IMR-90 (cell line): ENCODE data around the gene HDAC7. TPM values are rescaled to one million over a fixed set of nuclear protein-coding genes. Genes with fewer than 3 reads are reported as not detected.

Source experiments
- ATAC-seq: fragments of 200-7000 bp; cut with Tn5 transposase; 2 replicates; pipeline ENCODE4 v1.9.1; 2020; ENCODE audit warnings: low read depth, mild to moderate bottlenecking, moderate library complexity
- BruUV-seq: library from RNA; stranded (reverse); fragments of 400-500 nt; replicated peaks from 2 replicates; lab custom pipeline; 2021; lab: Mats Ljungman, UMichigan
- CTCF ChIA-PET: fragments of 300-600 bp; formaldehyde crosslinking; extraction: SDS; loops from one replicate; lab custom pipeline; 2021; ENCODE audit warnings: antibody characterized with exemption; lab: Yijun Ruan, JAX
- POLR2A ChIA-PET: fragments of 300-600 bp; sonication (Branson Sonifier 250); formaldehyde crosslinking; loops from one replicate; lab custom pipeline; 2022; ENCODE audit warnings: antibody characterized with exemption; ENCODE audit not compliant: unreplicated experiment; lab: Charles Lee
- DNase-seq: peaks from one replicate; pipeline ENCODE4 v3.0.0; 2013
- H2AFZ ChIP-seq: replicated peaks from 2 replicates; pipeline ENCODE3; 2013; ENCODE audit warnings: low read length, mild to moderate bottlenecking; ENCODE audit not compliant: poor library complexity
- H2AK5ac ChIP-seq: 2 replicates; pipeline ENCODE4 v1.6.1; 2013; ENCODE audit warnings: low read depth, low read length, inconsistent platforms
- H2AK9ac ChIP-seq: replicated peaks from 2 replicates; pipeline ENCODE3; 2013; ENCODE audit warnings: mild to moderate bottlenecking, low read depth, low read length, moderate library complexity; ENCODE audit not compliant: poor library complexity
- H2BK120ac ChIP-seq: 2 replicates; pipeline ENCODE4 v1.6.1; 2013; ENCODE audit warnings: low read depth, low read length, inconsistent platforms
- H2BK15ac ChIP-seq: 3 replicates; pipeline ENCODE4 v1.6.1; 2013; ENCODE audit warnings: low read depth, low read length, inconsistent platforms
- H2BK20ac ChIP-seq: 2 replicates; pipeline ENCODE4 v1.6.1; 2013; ENCODE audit warnings: low read depth, mild to moderate bottlenecking, inconsistent platforms, low read length, moderate library complexity
- H2BK5ac ChIP-seq: 2 replicates; pipeline ENCODE4 v1.6.1; 2013; ENCODE audit warnings: mild to moderate bottlenecking, low read depth, low read length, inconsistent platforms; ENCODE audit not compliant: poor library complexity, severe bottlenecking
- H3K14ac ChIP-seq: replicated peaks from 2 replicates; pipeline ENCODE4 v1.6.1; 2013; ENCODE audit warnings: low read depth, low read length, inconsistent platforms
- H3K18ac ChIP-seq: 2 replicates; pipeline ENCODE4 v1.6.1; 2013; ENCODE audit warnings: low read depth, low read length, control low read depth
- H3K23ac ChIP-seq: 2 replicates; pipeline ENCODE4 v1.6.1; 2013; ENCODE audit warnings: low read depth, low read length, inconsistent platforms
- H3K27ac ChIP-seq: 2 replicates; pipeline ENCODE4 v1.5.1; 2013; ENCODE audit warnings: mild to moderate bottlenecking, control low read depth, low read length; ENCODE audit not compliant: insufficient read depth
- H3K27me3 ChIP-seq: 2 replicates; pipeline ENCODE4 v1.6.1; 2013; ENCODE audit warnings: low read length; ENCODE audit not compliant: control insufficient read depth, insufficient read depth
- H3K36me3 ChIP-seq: 2 replicates; pipeline ENCODE4 v1.6.1; 2013; ENCODE audit warnings: low read length, mixed read lengths; ENCODE audit not compliant: control insufficient read depth, insufficient read depth
- H3K4ac ChIP-seq: 2 replicates; pipeline ENCODE4 v1.6.1; 2013; ENCODE audit warnings: low read depth, low read length, inconsistent platforms
- H3K4me1 ChIP-seq: 2 replicates; pipeline ENCODE4 v1.6.1; 2013; ENCODE audit warnings: low read length, mixed read lengths; ENCODE audit not compliant: control insufficient read depth, insufficient read depth
- H3K4me2 ChIP-seq: 2 replicates; pipeline ENCODE4 v1.6.1; 2013; ENCODE audit warnings: low read depth, mild to moderate bottlenecking, control low read depth, low read length, moderate library complexity
- H3K4me3 ChIP-seq: 2 replicates; pipeline ENCODE4 v1.5.1; 2013; ENCODE audit warnings: low read depth, mild to moderate bottlenecking, control low read depth, low read length, moderate library complexity; ENCODE audit not compliant: insufficient read depth
- H3K56ac ChIP-seq: 2 replicates; pipeline ENCODE4 v1.6.1; 2013; ENCODE audit warnings: low read length, inconsistent platforms; ENCODE audit not compliant: insufficient read depth; ENCODE audit errors: extremely low read depth
- H3K79me1 ChIP-seq, 2 experiments: 2 replicates each; pipeline ENCODE4 v1.6.1; 2013; ENCODE audit warnings: low read length in 2 of 2, inconsistent platforms in 1 of 2, low read depth in 1 of 2
- H3K9ac ChIP-seq: 2 replicates; pipeline ENCODE4 v1.6.1; 2013; ENCODE audit warnings: low read depth, low read length, control low read depth
- H3K9me1 ChIP-seq: 2 replicates; pipeline ENCODE4 v1.6.1; 2013; ENCODE audit warnings: low read length, inconsistent platforms; ENCODE audit not compliant: insufficient read depth
- H3K9me3 ChIP-seq: 2 replicates; pipeline ENCODE4 v1.6.1; 2013; ENCODE audit warnings: low read length; ENCODE audit not compliant: control insufficient read depth, insufficient read depth
- H4K20me1 ChIP-seq: 2 replicates; pipeline ENCODE4 v1.6.1; 2013; ENCODE audit warnings: low read length, inconsistent platforms; ENCODE audit not compliant: insufficient read depth
- H4K5ac ChIP-seq: 2 replicates; pipeline ENCODE4 v1.6.1; 2013; ENCODE audit warnings: mild to moderate bottlenecking, low read depth, low read length, control low read depth
- H4K8ac ChIP-seq, 2 experiments: 2 replicates each; pipeline ENCODE4 v1.6.1; 2013; ENCODE audit warnings: low read depth in 2 of 2, low read length in 2 of 2, control low read depth in 1 of 2, inconsistent platforms in 1 of 2
- H4K91ac ChIP-seq: 2 replicates; pipeline ENCODE4 v1.6.1; 2013; ENCODE audit warnings: low read depth, low read length, inconsistent platforms; ENCODE audit not compliant: insufficient read depth
- FOS ChIP-seq: fragments of 150-350 bp; IDR thresholded peaks from 2 replicates; pipeline ENCODE4 v1.6.1; 2016; ENCODE audit warnings: low read depth, low read length
- MAZ ChIP-seq: IDR thresholded peaks from 2 replicates; pipeline ENCODE4 v1.6.1; 2012; ENCODE audit warnings: low read depth, mild to moderate bottlenecking, low read length, improper control_type of control experiment, moderate library complexity, borderline replicate concordance
- NFE2L2 ChIP-seq: fragments of 150-350 bp; IDR thresholded peaks from 2 replicates; pipeline ENCODE4 v1.6.1; 2016; ENCODE audit warnings: low read depth, mild to moderate bottlenecking, low read length
- POLR2A ChIP-seq: IDR thresholded peaks from 2 replicates; pipeline ENCODE4 v1.6.1; 2012; ENCODE audit warnings: mild to moderate bottlenecking, low read depth, low read length
- WGBS, 2 experiments: methylation state at CpG; one replicate each; pipeline versions ENCODE4 v1.1.5 to v1.1.7; 2013; ENCODE audit warnings: missing lambda C conversion rate in 2 of 2; ENCODE audit not compliant: insufficient read length in 1 of 2; ENCODE audit errors: extremely low coverage in 2 of 2; 5-methylcytosine and 5-hydroxymethylcytosine counted together
- dilution Hi-C: fragments of 300-500 bp; cut with HindIII; formaldehyde crosslinking; loops from one replicate; pipeline ENCODE4 v1.14.3; 2018; ENCODE audit warnings: low sequenced_read_pairs; ENCODE audit not compliant: unreplicated experiment
- in situ Hi-C: fragments of 300-500 bp; cut with MboI; formaldehyde crosslinking; loops from 3 replicates; pipeline ENCODE4 v1.14.3; 2019; ENCODE audit warnings: low sequenced_read_pairs, inconsistent platforms, mixed read lengths
- intact Hi-C: fragments of 100-400 bp; cut with micrococcal nuclease; formaldehyde crosslinking; loops from 2 replicates; pipeline ENCODE4 v1.10.0; 2022
- polyA plus RNA-seq, 3 experiments: library from polyadenylated mRNA; depleted of rRNA; stranded (reverse); fragments of >200 nt; gene quantifications; 2 replicates each; pipeline ENCODE4 v1.2.3, GENCODE V29; 2012; ENCODE audit warnings: low replicate concordance in 1 of 3
- total RNA-seq: library from RNA; depleted of rRNA; stranded (reverse); fragments of >200 nt; gene quantifications from 2 replicates; pipeline ENCODE4 v1.2.3, GENCODE V29; 2012
- TF ChIP-seq, protein P1 (sequence below): conservative IDR thresholded peaks from 2 replicates; pipeline ENCODE4 v1.5.1; 2012; ENCODE audit warnings: mild to moderate bottlenecking, low read depth, low read length, improper control_type of control experiment

The HDAC7 gene
- total and polyA plus RNA-seq, 2 of the 4 experiments (the other 2 are of a cell fraction) = 10.4 to 64.7 TPM

DNA sequence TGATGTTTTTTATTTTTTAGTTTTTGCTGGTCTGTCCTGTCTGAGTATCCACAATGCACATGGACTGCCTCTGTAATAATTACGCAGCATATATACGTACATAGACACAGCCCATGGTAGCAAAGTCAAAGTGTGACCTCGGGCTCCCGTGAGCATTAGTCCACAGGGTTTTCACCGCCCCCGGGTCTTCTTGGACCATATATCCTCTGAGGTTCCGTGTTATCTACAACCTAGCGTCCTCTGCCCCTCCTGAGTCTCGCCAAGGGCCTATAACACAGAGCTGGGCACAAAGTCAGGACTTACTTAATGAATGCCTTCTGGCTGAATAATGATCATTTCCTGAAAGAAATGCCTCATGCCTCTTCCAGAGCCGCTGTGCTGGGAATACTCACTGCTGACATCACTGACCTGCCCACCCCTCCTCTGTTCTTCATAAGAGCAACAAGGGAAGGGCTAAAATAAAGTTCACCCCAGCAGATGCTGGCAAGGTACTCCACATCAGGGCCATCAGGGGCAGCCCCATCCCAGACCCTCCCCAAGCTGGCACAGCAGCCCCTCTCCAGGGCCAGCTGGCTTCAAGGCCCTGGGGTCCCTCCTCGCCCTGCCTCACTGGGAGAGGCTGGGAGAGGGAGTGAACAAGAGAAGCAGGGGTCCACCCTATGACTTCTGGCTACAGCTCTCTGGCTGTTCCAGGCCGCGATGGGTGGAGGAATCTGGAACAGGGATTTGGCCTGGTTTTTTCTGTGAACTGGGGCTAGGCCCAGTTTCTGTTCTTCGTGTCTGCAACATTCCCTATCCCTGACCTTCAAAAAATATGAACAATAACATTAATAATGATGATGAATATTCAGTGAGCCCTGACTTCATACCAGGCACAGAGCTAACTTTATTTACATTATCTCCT, 7.9 kb downstream of the HDAC7 start:
- peak overlapping the region; percentile 86 for H2BK20ac ChIP-seq
- no peaks in the 10 kb centered on the region for H3K27me3 ChIP-seq
- peak overlapping the region; percentile 80 for H3K4me2 ChIP-seq
- 28% methylated on average over 3 of the region's 14 CpGs; no CpG with 5 or more reads in 1 of the 2 experiments for WGBS, 2 experiments
- H3K4me1 ChIP-seq = peaks cover 67% of the 10 kb centered on the region
- peak overlapping the region; percentile 90; the same call in 1 of the 2 replicates for H3K14ac ChIP-seq
- peak overlapping the region; percentile 32; the same call in 2 of the 3 replicates for H2BK15ac ChIP-seq
- in situ Hi-C loops = no loop called here
- peaks cover 49% of the 10 kb centered on the region for H3K9me1 ChIP-seq
- peak overlapping the region; percentile 96; the same call in 1 of the 2 replicates for H3K23ac ChIP-seq
- peak; percentile 40; the same call in 1 of the 2 replicates for TF ChIP-seq POLR2A
- 0 out of 2 replicates have a peak, but pooled peaks have one; percentile 2 for TF ChIP-seq FOS
- TF ChIP-seq MAZ = peak; percentile 34; the same call in 1 of the 2 replicates
- TF ChIP-seq NFE2L2 = no peak
- TF ChIP-seq, protein P1, sequence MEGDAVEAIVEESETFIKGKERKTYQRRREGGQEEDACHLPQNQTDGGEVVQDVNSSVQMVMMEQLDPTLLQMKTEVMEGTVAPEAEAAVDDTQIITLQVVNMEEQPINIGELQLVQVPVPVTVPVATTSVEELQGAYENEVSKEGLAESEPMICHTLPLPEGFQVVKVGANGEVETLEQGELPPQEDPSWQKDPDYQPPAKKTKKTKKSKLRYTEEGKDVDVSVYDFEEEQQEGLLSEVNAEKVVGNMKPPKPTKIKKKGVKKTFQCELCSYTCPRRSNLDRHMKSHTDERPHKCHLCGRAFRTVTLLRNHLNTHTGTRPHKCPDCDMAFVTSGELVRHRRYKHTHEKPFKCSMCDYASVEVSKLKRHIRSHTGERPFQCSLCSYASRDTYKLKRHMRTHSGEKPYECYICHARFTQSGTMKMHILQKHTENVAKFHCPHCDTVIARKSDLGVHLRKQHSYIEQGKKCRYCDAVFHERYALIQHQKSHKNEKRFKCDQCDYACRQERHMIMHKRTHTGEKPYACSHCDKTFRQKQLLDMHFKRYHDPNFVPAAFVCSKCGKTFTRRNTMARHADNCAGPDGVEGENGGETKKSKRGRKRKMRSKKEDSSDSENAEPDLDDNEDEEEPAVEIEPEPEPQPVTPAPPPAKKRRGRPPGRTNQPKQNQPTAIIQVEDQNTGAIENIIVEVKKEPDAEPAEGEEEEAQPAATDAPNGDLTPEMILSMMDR = no peak
- peaks cover 14 to 75% of the 10 kb centered on the region in 2 experiments; a peak in 3 of 4 replicates for H3K79me1 ChIP-seq
- peak overlapping the region; percentile 35 for H3K9ac ChIP-seq
- peak overlapping the region; percentile 95 for H2BK5ac ChIP-seq
- peak overlapping the region; percentile 11 to 67; a peak in 3 of 4 replicates for H4K8ac ChIP-seq
- ChIA-PET POLR2A (no interaction called here), CTCF (interaction anchor here (1.2 to 1.3 kb wide), 2 partner anchors 27 to 44 kb away, joined by 3 to 5 read pairs; no protein-coding TSS in a partner anchor)
- peak overlapping the region; percentile 92 for H2AK9ac ChIP-seq
- H4K20me1 ChIP-seq = peaks cover 95% of the 10 kb centered on the region
- H3K36me3 ChIP-seq = peaks cover 9% of the 10 kb centered on the region; the same call in 1 of the 2 replicates
- H3K9me3 ChIP-seq = no peaks in the 10 kb centered on the region
- dilution Hi-C loops = no loop called here
- peak overlapping the region; percentile 25 for H4K5ac ChIP-seq
- BruUV-seq = no TSS peak
- peak overlapping the region; percentile 60 for H4K91ac ChIP-seq
- ATAC-seq (peak; percentile 5; the same call in 1 of the 2 replicates), DNase-seq (peak; percentile 86)
- H2AK5ac ChIP-seq = peak overlapping the region; percentile 51
- H2AFZ ChIP-seq = peak overlapping the region; percentile 45
- peak overlapping the region; percentile 32 for H3K18ac ChIP-seq
- intact Hi-C loops = no loop called here
- H3K56ac ChIP-seq = no peak overlapping the region
- H3K4ac ChIP-seq = peak overlapping the region; percentile 88
- H2BK120ac ChIP-seq = peak overlapping the region; percentile 54; the same call in 1 of the 2 replicates
- peak overlapping the region; percentile 92 for H3K27ac ChIP-seq
- no peak overlapping the region for H3K4me3 ChIP-seq
